GM20431 (cell line): ENCODE data around the gene SCFD2.

Experiments used
- in situ Hi-C: fragments of 300-500 bp; cut with MseI, MboI; formaldehyde crosslinking; loops from one replicate; pipeline ENCODE4 v1.15.0; 2020; ENCODE audit warnings: low sequenced_read_pairs; ENCODE audit not compliant: unreplicated experiment

Gene SCFD2

GRCh38 chr4:53000560-53000959, 365.3 kb downstream of the SCFD2 start:
- in situ Hi-C loops: no loop called here

- in situ Hi-C loops: loop anchor here (25.0 kb wide), 2 partner anchors 437 to 612 kb away; no protein-coding TSS in a partner anchor
Measured at GRCh38 chr4:52999626-53000025, 366.2 kb downstream of the SCFD2 start.

- in situ Hi-C loops: loop anchor here (25.0 kb wide), 2 partner anchors 436 to 611 kb away; no protein-coding TSS in a partner anchor
Measured at GRCh38 chr4:52998413-52998812, 367.4 kb downstream of the SCFD2 start.

- in situ Hi-C loops: loop anchor here (25.0 kb wide), 2 partner anchors 435 to 610 kb away; no protein-coding TSS in a partner anchor
Measured at GRCh38 chr4:52997132-52997416, 368.8 kb downstream of the SCFD2 start.

GRCh38 chr4:52996261-52997131, 369.4 kb downstream of the SCFD2 start:
- in situ Hi-C loops: loop anchor here (25.0 kb wide), 2 partner anchors 434 to 609 kb away; no protein-coding TSS in a partner anchor

- in situ Hi-C loops: loop anchor here (25.0 kb wide), 2 partner anchors 433 to 608 kb away; no protein-coding TSS in a partner anchor
Measured at GRCh38 chr4:52995360-52996030, 370.4 kb downstream of the SCFD2 start.

GRCh38 chr4:52994567-52994966, 371.3 kb downstream of the SCFD2 start:
- in situ Hi-C loops: loop anchor here (25.0 kb wide), 2 partner anchors 432 to 607 kb away; no protein-coding TSS in a partner anchor

GRCh38 chr4:52993771-52994170, 372.1 kb downstream of the SCFD2 start:
- in situ Hi-C loops: loop anchor here (25.0 kb wide), 2 partner anchors 431 to 606 kb away; no protein-coding TSS in a partner anchor

GRCh38 chr4:52992551-52992950, 373.3 kb downstream of the SCFD2 start:
- in situ Hi-C loops: loop anchor here (25.0 kb wide), 2 partner anchors 430 to 605 kb away; no protein-coding TSS in a partner anchor

- in situ Hi-C loops: loop anchor here (25.0 kb wide), 2 partner anchors 429 to 604 kb away; no protein-coding TSS in a partner anchor
Measured at GRCh38 chr4:52991472-52991871, 374.4 kb downstream of the SCFD2 start.

- in situ Hi-C loops: loop anchor here (25.0 kb wide), 2 partner anchors 428 to 603 kb away; no protein-coding TSS in a partner anchor
Measured at GRCh38 chr4:52990706-52991105, 375.2 kb downstream of the SCFD2 start.

GRCh38 chr4:52989865-52990264, 376.0 kb downstream of the SCFD2 start:
- in situ Hi-C loops: loop anchor here (25.0 kb wide), 2 partner anchors 428 to 603 kb away; no protein-coding TSS in a partner anchor

- in situ Hi-C loops: loop anchor here (25.0 kb wide), 2 partner anchors 425 to 600 kb away; no protein-coding TSS in a partner anchor
Measured at GRCh38 chr4:52987392-52988056, 378.3 kb downstream of the SCFD2 start.

- in situ Hi-C loops: loop anchor here (25.0 kb wide), 2 partner anchors 422 to 597 kb away; no protein-coding TSS in a partner anchor
Measured at GRCh38 chr4:52984462-52984881, 381.4 kb downstream of the SCFD2 start.

- in situ Hi-C loops: loop anchor here (25.0 kb wide), 2 partner anchors 421 to 596 kb away; no protein-coding TSS in a partner anchor
Measured at GRCh38 chr4:52983563-52984303, 382.1 kb downstream of the SCFD2 start.

GRCh38 chr4:52982946-52983340, 382.9 kb downstream of the SCFD2 start:
- in situ Hi-C loops: loop anchor here (25.0 kb wide), 2 partner anchors 421 to 596 kb away; no protein-coding TSS in a partner anchor

- in situ Hi-C loops: loop anchor here (25.0 kb wide), 2 partner anchors 420 to 595 kb away; no protein-coding TSS in a partner anchor
Measured at GRCh38 chr4:52982255-52982945, 383.5 kb downstream of the SCFD2 start.
